ENCODE measurements around the gene BLACAT1. TPM values are rescaled to one million over a fixed set of nuclear protein-coding genes. Genes with fewer than 3 reads are reported as not detected.

Gene BLACAT1
- total RNA-seq, 2 donors from 2014 or later: 1.0 TPM; not detected in 1

- H3K27me3 ChIP-seq: peaks cover 0 to 8% of the 10 kb centered on the region in 2 donors
- no peaks in the 10 kb centered on the region for H3K36me3 ChIP-seq (replicated peaks in 1 of 2; ENCODE audit: insufficient read depth in 1 of 2, low read depth in 2 of 2)
- ATAC-seq: peak; percentile 82
- peak; percentile 52 to 76 (median 66) for DNase-seq
- TF ChIP-seq CTCF (IDR thresholded peaks at IDR 0.05) (peak in 1 of 7 experiments; percentile 6), POLR2A (IDR thresholded peaks at IDR 0.05) (peak in 2 of 3 donors; percentile 42 to 45)
- 32 to 40% methylated on average over 18 of the region's 18 CpGs for WGBS, 2 donors
- H3K4me1 ChIP-seq: peaks cover 17% of the 10 kb centered on the region
- intact Hi-C loops (cut with DNase I): no loop called here
- H3K9me3 ChIP-seq: no peaks in the 10 kb centered on the region
- H3K4me3 ChIP-seq: no peak overlapping the region
- H3K27ac ChIP-seq: peak overlapping the region; percentile 54 to 65 (median 61)
Observed at GRCh38 chr1:205449750-205450443, 5.9 kb downstream of the BLACAT1 start.

DNA sequence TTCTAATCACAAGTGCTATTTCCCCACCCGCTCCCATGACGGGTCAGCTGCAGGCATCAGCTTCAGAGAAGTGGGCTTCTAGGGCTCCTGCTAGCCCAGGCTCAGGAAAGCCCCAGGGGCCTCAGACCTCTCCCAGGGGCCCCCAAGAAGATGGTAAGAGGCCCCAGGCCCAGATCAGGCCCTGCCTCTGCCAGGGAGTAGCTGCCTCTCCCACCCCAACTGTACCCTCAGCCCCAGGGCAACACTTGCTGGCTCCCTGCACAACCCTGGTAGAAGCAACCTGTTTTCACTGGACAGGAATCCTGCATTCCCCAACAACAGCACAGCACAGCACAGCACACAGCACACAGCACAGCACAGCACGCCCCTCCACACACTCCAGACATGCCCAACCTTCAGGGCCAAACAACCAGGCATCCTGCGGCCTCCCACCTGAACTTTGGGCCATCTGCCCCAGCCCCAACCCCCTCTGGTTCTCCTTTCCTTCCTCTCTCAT is 6.5 kb downstream of the BLACAT1 start:
- H3K27ac ChIP-seq: peak overlapping the region; percentile 54 to 65 (median 61)
- intact Hi-C loops (cut with DNase I): no loop called here
- peaks cover 17% of the 10 kb centered on the region for H3K4me1 ChIP-seq
- DNase-seq (no peak), ATAC-seq (no peak)
- 66 to 85% methylated on average over 4 of the region's 4 CpGs for WGBS, 2 donors
- TF ChIP-seq POLR2A (IDR thresholded peaks at IDR 0.05) (no peak), CTCF (IDR thresholded peaks at IDR 0.05) (no peak)
- peaks cover 0 to 6% of the 10 kb centered on the region in 2 donors for H3K27me3 ChIP-seq
- H3K36me3 ChIP-seq (replicated peaks in 1 of 2; ENCODE audit: insufficient read depth in 1 of 2, low read depth in 2 of 2): no peaks in the 10 kb centered on the region
- H3K4me3 ChIP-seq: no peak overlapping the region
- H3K9me3 ChIP-seq: no peaks in the 10 kb centered on the region

GRCh38 chr1:205448540-205449253 is 7.1 kb downstream of the BLACAT1 start:
- ATAC-seq (no peak), DNase-seq (no peak)
- no peak for TF ChIP-seq POLR2A (IDR thresholded peaks at IDR 0.05)
- peaks cover 0 to under 1% of the 10 kb centered on the region in 2 donors for H3K27me3 ChIP-seq
- H3K4me3 ChIP-seq: no peak overlapping the region
- H3K27ac ChIP-seq: peak overlapping the region in 2 of 4 donors; percentile 59 to 63
- no peaks in the 10 kb centered on the region for H3K36me3 ChIP-seq (replicated peaks in 1 of 2; ENCODE audit: insufficient read depth in 1 of 2, low read depth in 2 of 2)
- intact Hi-C loops (cut with DNase I): no loop called here
- 75 to 76% methylated on average over 6 of the region's 6 CpGs for WGBS, 2 donors
- H3K4me1 ChIP-seq: peaks cover 17% of the 10 kb centered on the region
- no peaks in the 10 kb centered on the region for H3K9me3 ChIP-seq

- Histone ChIP-seq H3K27me3 (no peaks in the 10 kb centered on the region), H3K27ac (peak overlapping the region in 1 of 4 donors; percentile 26), H3K36me3 (replicated peaks in 1 of 2; ENCODE audit: insufficient read depth in 1 of 2, low read depth in 2 of 2) (no peaks in the 10 kb centered on the region), H3K4me3 (no peak overlapping the region), H3K9me3 (no peaks in the 10 kb centered on the region), H3K4me1 (peaks cover 22% of the 10 kb centered on the region)
- 50% methylated on average over 18 to 19 of the region's 19 CpGs for WGBS, 2 donors
- TF ChIP-seq POLR2A (IDR thresholded peaks at IDR 0.05) (no peak), CTCF (IDR thresholded peaks at IDR 0.05) (no peak)
- DNase-seq: peak in 1 of 4 donors; percentile 35
- intact Hi-C loops (cut with DNase I): no loop called here
- ATAC-seq: no peak
Observed at GRCh38 chr1:205447457-205448341, 8.1 kb downstream of the BLACAT1 start.

Measured in body of pancreas (tissue), 4 donors.